ENCODE results near the gene MORN5.

Gene MORN5

GRCh38 chr9:122212473-122213004, 52.8 kb downstream of the MORN5 start:
- H3K36me3 ChIP-seq (ENCODE audit: control insufficient read depth in 5 of 5, insufficient read depth in 5 of 5, low read length in 5 of 5) = peaks cover 0 to 9% (median 0%) of the 10 kb centered on the region in 5 donors
- no peaks in the 10 kb centered on the region for H3K9me3 ChIP-seq (ENCODE audit: control insufficient read depth in 5 of 5, low read length in 5 of 5)
- no peak overlapping the region for H3K4me3 ChIP-seq (ENCODE audit: low read depth in 1 of 5, low read length in 5 of 5)
- peaks cover 0 to 13% (median 9%) of the 10 kb centered on the region in 5 donors for H3K4me1 ChIP-seq (ENCODE audit: control insufficient read depth in 5 of 5, insufficient read depth in 5 of 5, low read length in 5 of 5)
- H3K27me3 ChIP-seq (ENCODE audit: control insufficient read depth in 5 of 5, insufficient read depth in 4 of 5, low read length in 5 of 5) = peaks cover 18 to 53% (median 41%) of the 10 kb centered on the region in 5 donors
- no peak overlapping the region for H3K9ac ChIP-seq (ENCODE audit: low read length in 5 of 5)
- H3K27ac ChIP-seq (ENCODE audit: low read depth, low read length) = no peak overlapping the region

GRCh38 chr9:122213102-122213588, 53.4 kb downstream of the MORN5 start:
- no peak overlapping the region for H3K27ac ChIP-seq (ENCODE audit: low read depth, low read length)
- H3K4me3 ChIP-seq (ENCODE audit: low read depth in 1 of 5, low read length in 5 of 5) = peak overlapping the region in 1 of 5 donors; percentile 45
- peaks cover 0 to 13% (median 10%) of the 10 kb centered on the region in 5 donors for H3K4me1 ChIP-seq (ENCODE audit: control insufficient read depth in 5 of 5, insufficient read depth in 5 of 5, low read length in 5 of 5)
- peaks cover 0 to 9% (median 0%) of the 10 kb centered on the region in 5 donors for H3K36me3 ChIP-seq (ENCODE audit: control insufficient read depth in 5 of 5, insufficient read depth in 5 of 5, low read length in 5 of 5)
- H3K9ac ChIP-seq (ENCODE audit: low read length in 5 of 5) = no peak overlapping the region
- no peaks in the 10 kb centered on the region for H3K9me3 ChIP-seq (ENCODE audit: control insufficient read depth in 5 of 5, low read length in 5 of 5)
- H3K27me3 ChIP-seq (ENCODE audit: control insufficient read depth in 5 of 5, insufficient read depth in 4 of 5, low read length in 5 of 5) = peaks cover 23 to 53% (median 47%) of the 10 kb centered on the region in 5 donors

GRCh38 chr9:122213589-122214413, 54.1 kb downstream of the MORN5 start:
- H3K27me3 ChIP-seq (ENCODE audit: control insufficient read depth in 5 of 5, insufficient read depth in 4 of 5, low read length in 5 of 5) = peaks cover 28 to 59% (median 53%) of the 10 kb centered on the region in 5 donors
- no peaks in the 10 kb centered on the region for H3K9me3 ChIP-seq (ENCODE audit: control insufficient read depth in 5 of 5, low read length in 5 of 5)
- H3K36me3 ChIP-seq (ENCODE audit: control insufficient read depth in 5 of 5, insufficient read depth in 5 of 5, low read length in 5 of 5) = peaks cover 0 to 9% (median 0%) of the 10 kb centered on the region in 5 donors
- H3K9ac ChIP-seq (ENCODE audit: low read length in 5 of 5) = no peak overlapping the region
- no peak overlapping the region for H3K27ac ChIP-seq (ENCODE audit: low read depth, low read length)
- peak overlapping the region in 2 of 5 donors; percentile 29 to 45 for H3K4me3 ChIP-seq (ENCODE audit: low read depth in 1 of 5, low read length in 5 of 5)
- H3K4me1 ChIP-seq (ENCODE audit: control insufficient read depth in 5 of 5, insufficient read depth in 5 of 5, low read length in 5 of 5) = peaks cover 0 to 18% (median 15%) of the 10 kb centered on the region in 5 donors

GRCh38 chr9:122214507-122214906, 54.8 kb downstream of the MORN5 start:
- H3K4me3 ChIP-seq (ENCODE audit: low read depth in 1 of 5, low read length in 5 of 5) = peak overlapping the region in 1 of 5 donors; percentile 45
- peaks cover 1 to 25% (median 22%) of the 10 kb centered on the region in 5 donors for H3K4me1 ChIP-seq (ENCODE audit: control insufficient read depth in 5 of 5, insufficient read depth in 5 of 5, low read length in 5 of 5)
- peaks cover 32 to 64% (median 60%) of the 10 kb centered on the region in 5 donors for H3K27me3 ChIP-seq (ENCODE audit: control insufficient read depth in 5 of 5, insufficient read depth in 4 of 5, low read length in 5 of 5)
- H3K9me3 ChIP-seq (ENCODE audit: control insufficient read depth in 5 of 5, low read length in 5 of 5) = no peaks in the 10 kb centered on the region
- H3K27ac ChIP-seq (ENCODE audit: low read depth, low read length) = no peak overlapping the region
- no peak overlapping the region for H3K9ac ChIP-seq (ENCODE audit: low read length in 5 of 5)
- H3K36me3 ChIP-seq (ENCODE audit: control insufficient read depth in 5 of 5, insufficient read depth in 5 of 5, low read length in 5 of 5) = peaks cover 0 to 7% (median 0%) of the 10 kb centered on the region in 5 donors

GRCh38 chr9:122215663-122216062, 56.0 kb downstream of the MORN5 start:
- H3K9ac ChIP-seq (ENCODE audit: low read length in 5 of 5) = no peak overlapping the region
- no peak overlapping the region for H3K4me3 ChIP-seq (ENCODE audit: low read depth in 1 of 5, low read length in 5 of 5)
- no peaks in the 10 kb centered on the region for H3K9me3 ChIP-seq (ENCODE audit: control insufficient read depth in 5 of 5, low read length in 5 of 5)
- peaks cover 42 to 76% (median 72%) of the 10 kb centered on the region in 5 donors for H3K27me3 ChIP-seq (ENCODE audit: control insufficient read depth in 5 of 5, insufficient read depth in 4 of 5, low read length in 5 of 5)
- peaks cover 7 to 35% (median 32%) of the 10 kb centered on the region in 5 donors for H3K4me1 ChIP-seq (ENCODE audit: control insufficient read depth in 5 of 5, insufficient read depth in 5 of 5, low read length in 5 of 5)
- H3K27ac ChIP-seq (ENCODE audit: low read depth, low read length) = no peak overlapping the region
- H3K36me3 ChIP-seq (ENCODE audit: control insufficient read depth in 5 of 5, insufficient read depth in 5 of 5, low read length in 5 of 5) = peaks cover 0 to 7% (median 0%) of the 10 kb centered on the region in 5 donors

- Histone ChIP-seq H3K9me3 (ENCODE audit: control insufficient read depth in 5 of 5, low read length in 5 of 5) (no peaks in the 10 kb centered on the region), H3K36me3 (ENCODE audit: control insufficient read depth in 5 of 5, insufficient read depth in 5 of 5, low read length in 5 of 5) (peaks cover 0 to 7% (median 0%) of the 10 kb centered on the region in 5 donors), H3K27ac (ENCODE audit: low read depth, low read length) (no peak overlapping the region), H3K27me3 (ENCODE audit: control insufficient read depth in 5 of 5, insufficient read depth in 4 of 5, low read length in 5 of 5) (peaks cover 46 to 82% (median 78%) of the 10 kb centered on the region in 5 donors), H3K9ac (ENCODE audit: low read length in 5 of 5) (no peak overlapping the region), H3K4me3 (ENCODE audit: low read depth in 1 of 5, low read length in 5 of 5) (no peak overlapping the region), H3K4me1 (ENCODE audit: control insufficient read depth in 5 of 5, insufficient read depth in 5 of 5, low read length in 5 of 5) (peaks cover 7 to 35% (median 32%) of the 10 kb centered on the region in 5 donors)
Measured at GRCh38 chr9:122216138-122216797, 56.6 kb downstream of the MORN5 start.

- no peak overlapping the region for H3K4me3 ChIP-seq (ENCODE audit: low read depth in 1 of 5, low read length in 5 of 5)
- peaks cover 7 to 37% (median 34%) of the 10 kb centered on the region in 5 donors for H3K4me1 ChIP-seq (ENCODE audit: control insufficient read depth in 5 of 5, insufficient read depth in 5 of 5, low read length in 5 of 5)
- peaks cover 52 to 84% (median 81%) of the 10 kb centered on the region in 5 donors for H3K27me3 ChIP-seq (ENCODE audit: control insufficient read depth in 5 of 5, insufficient read depth in 4 of 5, low read length in 5 of 5)
- no peak overlapping the region for H3K27ac ChIP-seq (ENCODE audit: low read depth, low read length)
- no peaks in the 10 kb centered on the region for H3K9me3 ChIP-seq (ENCODE audit: control insufficient read depth in 5 of 5, low read length in 5 of 5)
- H3K36me3 ChIP-seq (ENCODE audit: control insufficient read depth in 5 of 5, insufficient read depth in 5 of 5, low read length in 5 of 5) = peaks cover 0 to 7% (median 0%) of the 10 kb centered on the region in 5 donors
- no peak overlapping the region for H3K9ac ChIP-seq (ENCODE audit: low read length in 5 of 5)
Measured at GRCh38 chr9:122216798-122217418, 57.2 kb downstream of the MORN5 start.

- H3K36me3 ChIP-seq (ENCODE audit: control insufficient read depth in 5 of 5, insufficient read depth in 5 of 5, low read length in 5 of 5) = peaks cover 0 to 7% (median 0%) of the 10 kb centered on the region in 5 donors
- H3K9ac ChIP-seq (ENCODE audit: low read length in 5 of 5) = no peak overlapping the region
- peaks cover 8 to 41% (median 35%) of the 10 kb centered on the region in 5 donors for H3K4me1 ChIP-seq (ENCODE audit: control insufficient read depth in 5 of 5, insufficient read depth in 5 of 5, low read length in 5 of 5)
- H3K9me3 ChIP-seq (ENCODE audit: control insufficient read depth in 5 of 5, low read length in 5 of 5) = no peaks in the 10 kb centered on the region
- peaks cover 58 to 83% (median 80%) of the 10 kb centered on the region in 5 donors for H3K27me3 ChIP-seq (ENCODE audit: control insufficient read depth in 5 of 5, insufficient read depth in 4 of 5, low read length in 5 of 5)
- no peak overlapping the region for H3K4me3 ChIP-seq (ENCODE audit: low read depth in 1 of 5, low read length in 5 of 5)
- H3K27ac ChIP-seq (ENCODE audit: low read depth, low read length) = no peak overlapping the region
Measured at GRCh38 chr9:122217640-122218039, 57.9 kb downstream of the MORN5 start.

GRCh38 chr9:122218071-122218934, 58.6 kb downstream of the MORN5 start:
- Histone ChIP-seq H3K27me3 (ENCODE audit: control insufficient read depth in 5 of 5, insufficient read depth in 4 of 5, low read length in 5 of 5) (peaks cover 51 to 82% (median 75%) of the 10 kb centered on the region in 5 donors), H3K4me1 (ENCODE audit: control insufficient read depth in 5 of 5, insufficient read depth in 5 of 5, low read length in 5 of 5) (peaks cover 8 to 48% (median 38%) of the 10 kb centered on the region in 5 donors), H3K36me3 (ENCODE audit: control insufficient read depth in 5 of 5, insufficient read depth in 5 of 5, low read length in 5 of 5) (peaks cover 0 to 2% (median 0%) of the 10 kb centered on the region in 5 donors), H3K9ac (ENCODE audit: low read length in 5 of 5) (no peak overlapping the region), H3K9me3 (ENCODE audit: control insufficient read depth in 5 of 5, low read length in 5 of 5) (no peaks in the 10 kb centered on the region), H3K27ac (ENCODE audit: low read depth, low read length) (no peak overlapping the region), H3K4me3 (ENCODE audit: low read depth in 1 of 5, low read length in 5 of 5) (peak overlapping the region in 2 of 5 donors; percentile 13 to 17)
